Measurements from ENCODE around the gene ANP32B.
A peak's percentile ranks its signal among the peaks of the same experiment; 100 is the strongest.

The ANP32B gene

DNA sequence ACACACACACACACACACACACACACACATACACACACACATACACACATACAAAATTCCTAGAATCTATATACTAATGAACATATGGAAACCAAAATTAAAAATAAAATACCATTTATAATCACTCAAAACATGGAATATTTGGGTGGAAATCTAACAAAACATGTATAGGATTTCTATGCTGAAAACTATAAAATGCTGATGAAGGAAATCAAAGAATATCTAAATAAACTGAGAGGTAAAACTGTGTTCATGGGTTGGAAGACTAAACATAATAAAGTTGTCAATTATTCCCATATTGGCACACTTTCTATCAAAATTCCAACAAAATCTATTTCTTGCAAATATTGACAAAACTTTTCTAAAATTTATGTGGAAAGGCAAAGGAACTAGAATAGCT lies 48.0 kb downstream of the ANP32B start:
- no peak for DNase-seq (ENCODE audit: low read depth)

GRCh38 chr9:98031935-98032334 lies 48.8 kb downstream of the ANP32B start:
- DNase-seq (ENCODE audit: low read depth), result peak; percentile 14

GRCh38 chr9:98034593-98035546 lies 51.7 kb downstream of the ANP32B start:
- DNase-seq (ENCODE audit: low read depth), result peak; percentile 53

- no peak for DNase-seq (ENCODE audit: low read depth)
These were observed 54.2 kb downstream of the ANP32B start for GRCh38 chr9:98037357-98037756.

GRCh38 chr9:98038958-98039357 lies 55.8 kb downstream of the ANP32B start:
- DNase-seq (ENCODE audit: low read depth), result no peak

- DNase-seq (ENCODE audit: low read depth), result no peak
These were observed 56.5 kb downstream of the ANP32B start for GRCh38 chr9:98039607-98040017.

GRCh38 chr9:98040212-98040611 lies 57.1 kb downstream of the ANP32B start:
- no peak for DNase-seq (ENCODE audit: low read depth)

DNA sequence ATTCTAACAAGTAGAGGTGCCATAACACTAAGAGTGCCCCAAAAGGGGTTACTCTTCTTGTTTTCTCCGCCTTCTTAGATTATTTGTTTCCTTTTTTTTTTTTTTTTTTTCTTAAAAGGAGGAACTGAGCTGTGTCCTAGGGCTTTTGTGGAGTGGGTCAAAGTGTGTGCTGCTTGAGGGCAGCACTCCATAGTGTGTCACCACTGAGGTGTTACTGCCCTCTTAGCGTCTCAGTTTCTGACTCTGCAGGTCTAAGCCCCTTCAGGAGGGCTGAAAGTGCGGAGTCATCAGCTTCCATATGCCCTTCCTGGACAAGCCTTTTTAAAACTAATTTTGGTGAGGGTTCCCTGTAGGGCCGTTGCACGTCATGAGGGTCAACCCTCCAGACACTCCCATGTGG lies 60.8 kb downstream of the ANP32B start:
- no peak for DNase-seq (ENCODE audit: low read depth)

GRCh38 chr9:98045234-98046179 lies 62.4 kb downstream of the ANP32B start:
- peak; percentile 27 for DNase-seq (ENCODE audit: low read depth)

GRCh38 chr9:98046180-98046543 lies 63.0 kb downstream of the ANP32B start:
- DNase-seq (ENCODE audit: low read depth), result no peak

GRCh38 chr9:98047002-98047401 lies 63.9 kb downstream of the ANP32B start:
- DNase-seq (ENCODE audit: low read depth), result no peak

DNA sequence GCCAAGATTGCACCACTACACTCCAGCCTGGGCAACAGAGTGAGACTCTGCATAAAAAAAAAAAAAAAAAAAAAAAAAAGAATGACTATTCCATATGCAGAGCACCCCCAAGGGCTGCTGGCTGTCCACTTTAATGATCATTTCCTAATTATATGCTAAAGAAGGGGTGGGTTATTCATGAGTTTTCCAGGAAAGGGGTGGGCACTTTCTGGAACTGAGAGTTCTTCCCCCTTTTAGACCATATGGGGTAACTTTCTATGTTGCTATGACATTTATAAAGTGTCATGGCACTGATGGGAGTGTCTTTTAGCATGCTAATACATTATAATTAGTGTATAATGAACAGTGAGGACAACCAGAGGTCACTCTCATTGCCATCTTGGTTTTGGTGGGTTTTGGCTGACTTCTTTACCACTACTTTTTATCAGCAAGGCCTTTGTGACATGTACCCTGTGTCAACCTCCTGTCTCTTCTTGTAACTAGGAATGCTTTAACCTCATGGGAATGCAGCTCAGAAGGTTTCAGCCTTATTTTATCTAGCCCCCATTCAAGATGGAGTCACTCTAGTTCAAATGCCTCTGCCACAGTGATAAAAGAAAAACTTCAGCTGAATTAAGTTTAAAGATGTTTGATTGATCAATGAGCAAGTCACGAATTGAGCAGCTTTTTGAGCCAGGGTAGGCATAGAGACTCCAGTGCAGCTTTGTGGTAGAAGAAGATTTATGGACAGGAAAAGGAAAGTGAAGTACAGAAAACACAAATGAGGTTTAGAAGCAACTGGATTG lies 66.3 kb downstream of the ANP32B start:
- DNase-seq (ENCODE audit: low read depth), result no peak

DNA sequence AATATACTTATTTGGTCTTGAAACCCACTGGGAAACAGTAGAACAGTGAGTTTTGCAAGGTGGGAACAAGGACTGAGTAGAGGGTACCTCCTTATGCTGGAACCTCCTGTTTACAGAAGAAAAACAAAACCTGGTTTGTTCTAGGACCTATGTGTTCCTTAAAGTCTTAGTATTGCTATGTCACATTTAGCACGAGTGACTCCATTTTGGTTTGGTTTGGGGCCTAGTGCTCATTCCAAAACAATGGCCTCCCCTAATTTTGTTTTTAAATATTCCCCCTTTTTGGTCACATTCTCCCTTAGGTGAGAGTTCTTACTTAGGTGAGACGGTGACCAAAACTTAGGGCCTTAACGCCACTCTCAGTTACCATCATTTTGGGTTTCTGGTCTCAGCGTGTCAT lies 67.2 kb downstream of the ANP32B start:
- no peak for DNase-seq (ENCODE audit: low read depth)

GRCh38 chr9:98054376-98054951 lies 71.3 kb downstream of the ANP32B start:
- no peak for DNase-seq (ENCODE audit: low read depth)

DNA sequence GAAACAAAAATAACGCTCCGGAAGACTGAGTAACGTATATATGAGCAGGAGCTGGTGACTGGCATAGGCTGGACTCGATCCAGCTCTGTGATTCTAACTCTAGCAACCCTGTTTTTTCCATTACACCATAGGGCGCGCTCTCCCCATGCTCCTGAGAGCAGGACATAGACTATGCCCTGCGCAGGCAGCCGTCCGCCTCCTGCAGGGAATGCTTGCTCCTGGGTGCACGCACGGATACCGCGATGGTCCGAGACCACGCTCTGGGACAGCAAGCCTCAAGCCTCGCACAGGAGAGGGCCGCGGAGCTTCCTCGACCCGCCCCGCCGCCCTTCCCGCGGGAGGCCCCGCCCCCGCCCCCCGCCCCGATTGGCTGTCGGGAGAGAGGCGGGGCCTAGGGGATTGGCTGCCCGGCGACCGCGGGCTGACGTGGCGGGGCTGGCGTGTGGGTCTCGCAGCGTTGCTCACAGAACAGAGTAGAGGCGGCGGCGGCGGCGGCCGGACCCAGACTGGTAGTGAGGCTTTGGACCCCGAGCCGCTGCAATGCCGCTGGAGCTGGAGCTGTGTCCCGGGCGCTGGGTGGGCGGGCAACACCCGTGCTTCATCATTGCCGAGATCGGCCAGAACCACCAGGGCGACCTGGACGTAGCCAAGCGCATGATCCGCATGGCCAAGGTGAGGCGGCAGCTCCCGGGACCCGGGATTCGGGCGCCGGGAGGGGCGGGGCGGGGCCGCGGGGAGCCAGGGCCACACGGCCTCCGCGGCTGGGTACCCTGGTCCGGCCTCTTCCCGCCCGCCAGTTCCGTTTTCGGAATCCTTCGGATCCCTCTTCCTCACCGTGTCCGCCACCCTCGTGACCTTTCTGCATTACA lies 73.4 kb downstream of the ANP32B start, which contains the start of gene NANS:
NANS (plus strand) TSS at position 464 of the 869 bp plus-strand sequence; CDS start at position 541, 77 bp downstream.
- peak; percentile 92 for DNase-seq (ENCODE audit: low read depth)

DNA sequence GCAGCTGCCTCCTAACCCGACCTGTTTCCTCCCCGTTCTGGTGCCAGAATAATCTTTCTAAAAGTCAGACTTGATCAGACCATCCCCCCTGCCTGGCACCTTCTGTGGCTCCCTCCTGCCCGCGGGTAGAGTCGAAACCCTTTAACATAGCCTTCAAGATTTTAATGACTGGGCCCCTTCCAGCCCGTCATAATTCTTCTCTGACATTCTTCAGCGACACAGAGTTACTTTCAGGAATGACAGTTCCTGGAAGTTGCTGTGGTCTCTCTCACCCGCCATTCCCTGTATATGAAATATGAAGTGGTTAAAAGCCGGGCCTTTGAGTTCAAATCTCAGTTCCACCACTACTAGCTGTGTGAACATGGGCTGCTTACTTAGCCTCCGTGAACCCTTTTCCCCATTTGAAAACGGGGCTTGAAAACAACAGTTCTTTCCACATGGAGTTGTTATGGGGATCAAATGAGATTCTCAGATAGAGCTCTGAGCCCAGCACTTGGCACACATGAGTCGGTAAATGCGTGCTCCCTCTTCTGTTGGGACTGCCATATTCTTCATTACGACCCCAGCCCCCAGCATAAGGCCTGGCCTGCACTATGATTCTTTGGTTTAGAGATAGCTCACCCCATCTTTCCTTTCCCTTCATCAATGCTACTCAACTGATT lies 74.1 kb downstream of the ANP32B start:
- DNase-seq (ENCODE audit: low read depth), result no peak

- DNase-seq (ENCODE audit: low read depth), result no peak
These were observed 79.0 kb downstream of the ANP32B start for GRCh38 chr9:98062161-98062560.

DNA sequence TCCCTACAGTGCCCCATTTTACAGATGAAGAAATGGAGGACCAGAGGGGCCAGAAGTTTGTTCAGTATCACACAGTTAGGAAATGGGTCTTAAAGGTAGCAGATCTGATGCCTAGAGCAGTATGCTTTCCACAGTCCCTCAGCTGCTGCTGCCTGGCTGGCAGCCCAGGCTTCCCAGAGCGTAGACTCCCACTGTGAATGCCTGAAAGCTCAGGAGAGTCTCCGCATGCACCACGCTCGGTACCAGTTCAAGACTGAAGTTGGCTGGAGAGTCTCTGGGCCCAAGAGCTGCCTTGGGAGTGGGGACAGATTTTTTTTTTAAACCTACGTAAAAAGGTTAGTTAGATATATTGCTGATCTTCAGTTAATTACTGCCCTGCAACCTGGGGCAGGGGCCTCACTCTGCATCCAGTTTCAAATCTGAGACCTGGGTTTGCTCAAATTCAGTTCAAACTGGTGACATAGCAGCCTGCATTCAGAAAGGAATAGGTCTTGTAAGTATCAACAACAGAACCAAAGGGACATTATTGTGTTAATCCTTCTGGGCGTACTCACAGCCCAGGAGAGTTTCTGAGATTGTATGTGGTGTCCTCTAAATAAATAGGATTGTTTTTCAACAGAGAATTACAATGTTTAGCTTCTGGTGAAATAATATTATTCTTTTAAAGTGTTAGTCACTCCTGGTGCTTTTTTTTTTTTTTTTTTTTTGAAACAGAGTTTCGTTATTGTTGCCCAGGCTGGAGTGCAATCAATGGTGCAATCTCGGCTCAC lies 81.7 kb downstream of the ANP32B start:
- no peak for DNase-seq (ENCODE audit: low read depth)
